Central memory CD8-positive, alpha-beta T cell (primary cell): ENCODE results near the gene MRRF.

Experiments used
- ATAC-seq: fragments of 150-1000 bp; cut with Tn5 transposase; replicated peaks from 2 replicates; pipeline ENCODE4 v1.10.0; 2022; ENCODE audit warnings: mild to moderate bottlenecking, moderate FRiP score, moderate number of reproducible peaks; ENCODE audit not compliant: poor library complexity, severe bottlenecking; ENCODE audit errors: extremely low read depth
- DNase-seq, 2 donors: peaks; one replicate each; pipeline ENCODE4 v3.0.0; 2021; ENCODE audit warnings: low spot score in 2 of 2
- H3K27ac Mint-ChIP-seq: one replicate; pipeline ENCODE4 v1.8.0; 2022; ENCODE audit warnings: low read depth, mild to moderate bottlenecking, moderate library complexity, mixed read lengths
- H3K27me3 Mint-ChIP-seq: one replicate; pipeline ENCODE4 v1.8.0; 2022; ENCODE audit warnings: mixed read lengths
- H3K36me3 Mint-ChIP-seq: one replicate; pipeline ENCODE4 v1.8.0; 2022; ENCODE audit warnings: mild to moderate bottlenecking, moderate library complexity, mixed read lengths; ENCODE audit not compliant: insufficient read depth
- H3K4me1 Mint-ChIP-seq: one replicate; pipeline ENCODE4 v1.8.0; 2022; ENCODE audit warnings: mixed read lengths
- H3K4me3 Mint-ChIP-seq: one replicate; pipeline ENCODE4 v1.8.0; 2022; ENCODE audit warnings: mild to moderate bottlenecking, moderate library complexity, mixed read lengths
- H3K9me3 Mint-ChIP-seq: one replicate; pipeline ENCODE4 v1.8.0; 2022; ENCODE audit warnings: mixed read lengths

MRRF gene

DNA sequence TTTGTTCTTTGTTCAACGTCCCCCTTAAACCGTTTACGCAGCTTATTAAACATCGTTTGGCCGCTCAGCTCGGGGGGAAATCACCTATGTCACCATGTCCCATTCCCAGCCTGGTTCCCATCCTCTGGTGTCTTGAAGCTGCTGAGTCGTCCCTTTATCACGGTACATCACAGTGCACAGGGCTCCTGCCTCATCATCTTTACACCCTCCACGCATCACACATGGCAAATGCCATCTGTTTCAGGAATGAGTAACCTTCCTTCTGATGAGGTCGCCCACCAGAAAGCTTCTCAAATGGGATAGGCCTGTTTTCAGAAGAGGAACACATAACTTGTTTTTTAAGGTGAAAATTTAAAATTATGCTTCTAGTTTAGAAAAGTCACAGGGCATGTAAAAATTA lies 28.0 kb upstream of the MRRF start:
- ATAC-seq (no peak), DNase-seq (no peak)
- Mint-ChIP-seq H3K27me3 (no peaks in the 10 kb centered on the region), H3K9me3 (no peaks in the 10 kb centered on the region), H3K4me1 (no peaks in the 10 kb centered on the region), H3K27ac (no peak overlapping the region), H3K4me3 (no peak overlapping the region), H3K36me3 (peaks cover 14% of the 10 kb centered on the region)

DNA sequence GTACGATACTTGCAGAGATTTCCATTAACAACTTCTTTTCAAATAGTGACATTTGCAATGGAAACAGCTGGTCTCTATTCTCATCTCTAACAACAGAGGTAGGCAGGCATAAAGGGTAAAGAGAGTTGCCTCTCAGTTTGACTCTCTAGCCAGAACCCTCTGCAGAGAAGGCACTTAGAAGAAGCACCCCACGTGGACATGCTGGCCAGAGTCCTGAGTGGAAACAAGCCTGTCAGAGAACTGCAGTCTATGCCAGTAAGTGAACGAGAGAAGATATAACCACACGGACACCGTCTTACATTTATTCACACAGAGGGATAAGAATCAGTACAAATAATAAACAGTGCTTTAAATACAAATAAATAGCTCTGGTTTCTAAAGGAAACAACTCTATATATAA lies 25.0 kb upstream of the MRRF start:
- Mint-ChIP-seq H3K27me3 (no peaks in the 10 kb centered on the region), H3K36me3 (peaks cover 34% of the 10 kb centered on the region), H3K4me3 (no peak overlapping the region), H3K9me3 (no peaks in the 10 kb centered on the region), H3K4me1 (no peaks in the 10 kb centered on the region), H3K27ac (no peak overlapping the region)
- no peak for ATAC-seq
- no peak for DNase-seq

DNA sequence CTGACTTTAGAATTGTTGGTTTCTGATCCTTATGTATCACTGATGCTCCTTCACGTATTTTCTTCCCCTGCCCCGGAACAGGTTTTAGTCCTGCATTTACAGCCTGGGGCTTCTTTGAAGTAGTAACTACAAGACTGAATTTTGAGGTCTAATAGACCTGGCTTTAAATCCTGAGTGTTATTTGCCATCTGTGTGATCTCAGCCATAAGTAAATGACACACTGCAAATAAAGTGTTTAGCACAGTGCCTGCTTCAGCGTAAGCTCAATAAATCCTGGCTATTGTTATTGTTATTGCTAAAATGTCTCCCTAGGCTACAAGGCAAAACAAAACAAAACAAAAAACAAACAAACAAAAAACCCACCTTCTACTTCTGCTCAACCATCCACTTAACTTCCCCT lies 20.3 kb upstream of the MRRF start:
- Mint-ChIP-seq H3K36me3 (peaks cover 55% of the 10 kb centered on the region), H3K27ac (no peak overlapping the region), H3K4me3 (no peak overlapping the region), H3K9me3 (no peaks in the 10 kb centered on the region), H3K4me1 (no peaks in the 10 kb centered on the region), H3K27me3 (no peaks in the 10 kb centered on the region)
- no peak for ATAC-seq
- no peak for DNase-seq

DNA sequence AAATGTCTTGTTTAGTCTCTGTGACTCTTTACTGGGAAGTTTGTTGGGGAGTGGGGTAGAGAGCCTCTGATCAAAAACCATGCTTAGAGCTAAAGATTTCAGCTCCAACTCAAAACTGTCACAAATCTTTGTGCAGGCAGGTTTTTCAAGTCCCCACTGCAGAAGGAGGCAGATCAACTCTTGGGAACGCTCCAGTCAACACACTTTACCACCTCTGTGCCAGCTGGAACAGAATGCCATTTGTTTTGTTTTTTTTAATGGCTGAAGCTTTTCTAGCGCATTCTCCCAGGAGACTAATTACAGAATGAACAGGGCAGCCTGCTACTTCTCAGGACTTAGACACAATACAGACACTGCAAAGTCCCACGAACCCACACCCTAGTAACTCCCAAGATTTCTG lies 18.0 kb upstream of the MRRF start:
- ATAC-seq = no peak
- H3K9me3 Mint-ChIP-seq = no peaks in the 10 kb centered on the region

DNA sequence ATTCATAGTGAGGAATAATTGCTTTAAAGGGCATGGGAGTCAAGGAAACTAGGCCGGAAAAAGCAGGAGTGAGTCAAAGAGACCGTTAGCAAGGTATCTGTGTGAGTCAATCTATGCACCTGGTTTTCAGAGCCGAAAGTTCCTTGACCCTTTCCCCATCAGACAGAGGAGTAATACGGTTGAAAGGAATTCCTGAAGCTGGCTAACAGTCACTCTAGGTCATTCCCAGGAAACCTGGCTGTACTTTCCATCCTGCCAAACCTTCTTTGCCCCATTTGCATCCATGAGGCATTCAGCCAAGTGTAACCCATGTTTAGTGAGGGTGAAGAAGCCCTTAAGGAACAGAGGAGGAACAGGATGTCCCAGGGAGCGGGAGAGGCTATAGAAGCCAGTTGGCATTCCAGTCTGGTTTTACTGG lies 16.2 kb upstream of the MRRF start:
- DNase-seq (no peak), ATAC-seq (no peak)
- peaks cover 57% of the 10 kb centered on the region for H3K36me3 Mint-ChIP-seq
- no peaks in the 10 kb centered on the region for H3K9me3 Mint-ChIP-seq
- no peak overlapping the region for H3K27ac Mint-ChIP-seq
- peaks cover 12% of the 10 kb centered on the region for H3K4me1 Mint-ChIP-seq
- no peak overlapping the region for H3K4me3 Mint-ChIP-seq
- H3K27me3 Mint-ChIP-seq = no peaks in the 10 kb centered on the region

More for the DNA sequence above, 18.0 kb upstream of the MRRF start:
- no peaks in the 10 kb centered on the region for H3K4me1 Mint-ChIP-seq
- no peaks in the 10 kb centered on the region for H3K27me3 Mint-ChIP-seq
- no peak for DNase-seq
- H3K36me3 Mint-ChIP-seq = peaks cover 64% of the 10 kb centered on the region
- H3K27ac Mint-ChIP-seq = no peak overlapping the region
- no peak overlapping the region for H3K4me3 Mint-ChIP-seq

DNA sequence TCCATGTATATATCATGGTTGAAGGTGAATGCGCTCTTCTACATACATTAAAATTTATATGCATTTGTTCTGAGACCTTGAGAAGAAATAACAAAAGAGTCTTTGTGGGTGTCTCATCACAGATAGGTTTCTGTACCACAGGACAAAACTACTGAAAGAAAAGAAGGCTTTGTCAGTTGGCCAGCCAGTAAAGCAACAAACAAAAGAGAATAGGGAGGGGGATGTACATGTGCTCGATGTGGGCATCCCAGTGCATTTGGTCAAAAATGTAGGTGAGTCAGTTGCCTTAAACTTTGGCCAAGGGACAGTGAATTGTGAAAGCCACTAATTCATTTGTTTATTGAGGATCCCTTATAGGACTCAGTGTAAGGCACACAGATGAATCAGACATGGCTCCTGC lies 13.3 kb upstream of the MRRF start:
- H3K27me3 Mint-ChIP-seq = no peaks in the 10 kb centered on the region
- H3K36me3 Mint-ChIP-seq = peaks cover 46% of the 10 kb centered on the region
- H3K4me3 Mint-ChIP-seq = no peak overlapping the region
- H3K4me1 Mint-ChIP-seq = peaks cover 22% of the 10 kb centered on the region
- ATAC-seq = no peak
- H3K27ac Mint-ChIP-seq = peak overlapping the region; percentile 54
- no peak for DNase-seq
- H3K9me3 Mint-ChIP-seq = no peaks in the 10 kb centered on the region

DNA sequence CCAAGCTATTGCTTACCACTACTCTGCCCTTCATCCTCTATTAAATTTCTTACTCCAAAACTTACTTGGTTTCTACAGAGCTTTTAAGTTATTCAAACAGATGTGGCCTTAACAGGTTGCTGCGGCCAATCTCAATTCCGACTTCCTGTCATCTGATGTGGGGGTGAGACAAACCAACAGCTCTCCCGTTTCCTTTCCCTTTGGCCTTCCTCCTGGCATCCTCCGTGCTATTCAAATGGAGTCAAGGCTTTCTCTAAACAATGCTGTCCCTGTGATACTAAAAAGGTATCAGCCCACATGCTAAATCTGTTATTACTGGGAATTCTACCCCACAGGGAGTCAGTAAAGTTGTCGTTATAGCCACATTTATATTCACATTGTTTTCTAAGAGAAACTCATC lies 11.9 kb upstream of the MRRF start:
- H3K9me3 Mint-ChIP-seq = no peaks in the 10 kb centered on the region
- H3K36me3 Mint-ChIP-seq = peaks cover 37% of the 10 kb centered on the region
- H3K27me3 Mint-ChIP-seq = no peaks in the 10 kb centered on the region
- DNase-seq (no peak), ATAC-seq (no peak)
- peaks cover 28% of the 10 kb centered on the region for H3K4me1 Mint-ChIP-seq
- no peak overlapping the region for H3K27ac Mint-ChIP-seq
- no peak overlapping the region for H3K4me3 Mint-ChIP-seq

DNA sequence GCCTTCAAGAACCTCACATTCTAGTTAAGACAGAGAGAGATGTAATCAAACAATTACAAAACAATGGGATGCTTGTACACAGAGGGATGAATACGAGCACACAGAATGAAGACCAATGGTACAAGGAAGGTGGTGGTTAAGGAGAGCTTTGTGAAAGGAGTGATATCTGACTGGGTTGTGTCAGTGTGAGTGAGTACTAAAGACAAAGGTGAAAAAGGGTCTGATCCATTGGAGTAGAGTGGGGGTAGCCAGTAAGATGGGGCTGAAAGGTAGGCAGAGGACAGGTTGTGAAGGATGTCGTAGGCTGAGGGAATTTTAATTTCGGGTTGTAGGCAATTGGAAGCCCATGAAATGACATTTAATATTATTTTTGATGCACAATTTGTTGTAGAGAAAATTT lies 9.9 kb upstream of the MRRF start:
- H3K4me1 Mint-ChIP-seq = peaks cover 29% of the 10 kb centered on the region
- no peaks in the 10 kb centered on the region for H3K9me3 Mint-ChIP-seq
- no peak for DNase-seq
- peaks cover 41% of the 10 kb centered on the region for H3K36me3 Mint-ChIP-seq
- H3K4me3 Mint-ChIP-seq = no peak overlapping the region
- no peaks in the 10 kb centered on the region for H3K27me3 Mint-ChIP-seq
- no peak for ATAC-seq
- no peak overlapping the region for H3K27ac Mint-ChIP-seq

DNA sequence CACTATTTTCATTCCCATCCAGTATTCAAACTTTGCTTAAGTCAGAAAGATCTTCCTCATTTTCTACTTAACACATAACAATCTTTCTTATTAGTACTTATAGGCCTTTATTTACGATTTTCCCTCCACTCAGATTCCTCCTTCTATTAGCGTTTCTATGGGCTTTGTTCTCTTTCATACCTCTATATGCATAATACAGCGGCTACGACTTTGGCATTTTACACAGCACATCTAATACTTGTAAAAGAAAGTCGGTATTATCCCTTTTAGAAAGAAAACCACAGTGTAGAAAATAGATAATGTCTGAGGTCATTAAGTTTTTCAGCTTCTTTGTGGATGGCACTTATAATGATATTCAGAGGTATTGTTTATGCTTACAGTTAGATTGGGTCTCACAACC lies 8.5 kb upstream of the MRRF start:
- peaks cover 44% of the 10 kb centered on the region for H3K36me3 Mint-ChIP-seq

DNA sequence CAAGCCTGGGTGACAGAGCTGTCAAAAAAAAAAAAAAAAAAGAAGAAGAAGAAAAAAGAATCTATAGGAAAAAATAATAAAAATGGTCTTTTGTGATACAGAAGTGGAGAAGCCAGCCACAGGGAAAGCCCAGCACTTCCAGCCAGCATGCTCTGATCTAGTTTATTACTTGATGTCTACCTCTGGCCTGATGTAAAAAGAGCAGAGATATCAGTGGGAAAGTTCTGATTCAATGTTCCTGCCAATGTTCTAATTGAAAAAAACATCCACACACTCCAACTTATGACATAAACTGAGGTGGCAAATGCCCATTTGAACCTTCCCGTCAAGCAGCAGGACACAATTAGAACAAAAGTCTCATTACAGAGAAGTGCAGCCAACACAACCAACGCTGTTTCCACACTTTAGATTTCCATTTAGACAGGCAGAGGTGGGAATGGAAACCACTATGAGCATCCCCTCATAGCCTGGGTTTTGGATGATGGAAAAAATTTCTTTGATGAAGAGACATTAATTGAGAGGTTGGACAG lies 5.7 kb upstream of the MRRF start:
- ATAC-seq = no peak
- Mint-ChIP-seq H3K4me1 (peaks cover 52% of the 10 kb centered on the region), H3K9me3 (no peaks in the 10 kb centered on the region), H3K27me3 (no peaks in the 10 kb centered on the region), H3K36me3 (peaks cover 34% of the 10 kb centered on the region), H3K27ac (no peak overlapping the region), H3K4me3 (no peak overlapping the region)
- DNase-seq = no peak

More for the DNA sequence above, 8.5 kb upstream of the MRRF start:
- Mint-ChIP-seq H3K9me3 (no peaks in the 10 kb centered on the region), H3K27ac (no peak overlapping the region), H3K27me3 (no peaks in the 10 kb centered on the region), H3K4me1 (peaks cover 37% of the 10 kb centered on the region), H3K4me3 (no peak overlapping the region)
- ATAC-seq = no peak
- no peak for DNase-seq

DNA sequence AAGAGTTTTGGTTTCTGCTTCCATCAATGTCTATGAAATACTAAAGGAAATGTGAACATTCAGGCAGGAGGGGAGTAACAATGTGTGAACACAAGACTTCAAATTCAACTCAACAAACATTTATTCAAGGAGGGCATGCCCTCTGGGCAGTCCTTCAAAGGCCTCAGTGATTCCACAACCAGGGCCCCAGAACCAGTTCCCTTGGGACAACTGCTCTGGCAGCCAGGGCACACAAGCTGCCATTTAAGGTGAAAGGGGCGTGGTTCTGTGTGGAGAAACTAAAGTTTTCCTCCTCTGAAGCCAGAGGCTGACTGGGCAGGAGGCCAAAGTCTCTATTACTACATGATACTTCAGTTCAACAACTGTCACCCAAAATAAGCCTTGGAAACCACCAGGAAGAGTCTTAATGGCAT lies 3.2 kb upstream of the MRRF start:
- H3K4me3 Mint-ChIP-seq = no peak overlapping the region
- DNase-seq (no peak), ATAC-seq (no peak)
- H3K27me3 Mint-ChIP-seq = no peaks in the 10 kb centered on the region
- H3K27ac Mint-ChIP-seq = no peak overlapping the region
- no peaks in the 10 kb centered on the region for H3K9me3 Mint-ChIP-seq
- H3K4me1 Mint-ChIP-seq = peaks cover 65% of the 10 kb centered on the region
- H3K36me3 Mint-ChIP-seq = peaks cover 44% of the 10 kb centered on the region

DNA sequence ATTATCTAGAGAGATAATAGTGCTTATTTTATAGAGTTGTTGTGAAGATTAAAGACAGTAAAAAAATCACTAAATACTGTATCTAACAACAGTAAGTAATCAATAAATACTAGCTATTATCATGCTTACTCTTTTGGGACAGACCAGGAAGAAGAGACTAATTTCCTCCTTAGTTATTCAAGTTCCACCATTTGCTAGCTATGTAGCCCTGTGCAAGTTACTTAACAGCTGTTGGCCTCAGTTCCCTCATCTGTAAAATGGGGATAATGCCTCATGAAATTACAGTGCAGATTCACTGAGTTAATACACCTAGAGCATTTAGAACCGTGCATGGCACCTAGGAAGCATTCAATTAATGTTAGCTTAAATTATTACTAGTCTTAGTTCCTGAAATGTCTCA lies 2.6 kb upstream of the MRRF start:
- H3K4me3 Mint-ChIP-seq = peak overlapping the region; percentile 33
- peak overlapping the region; percentile 55 for H3K27ac Mint-ChIP-seq
- ATAC-seq (no peak), DNase-seq (no peak)
- no peaks in the 10 kb centered on the region for H3K27me3 Mint-ChIP-seq
- H3K36me3 Mint-ChIP-seq = peaks cover 44% of the 10 kb centered on the region
- H3K9me3 Mint-ChIP-seq = no peaks in the 10 kb centered on the region
- H3K4me1 Mint-ChIP-seq = peaks cover 65% of the 10 kb centered on the region

DNA sequence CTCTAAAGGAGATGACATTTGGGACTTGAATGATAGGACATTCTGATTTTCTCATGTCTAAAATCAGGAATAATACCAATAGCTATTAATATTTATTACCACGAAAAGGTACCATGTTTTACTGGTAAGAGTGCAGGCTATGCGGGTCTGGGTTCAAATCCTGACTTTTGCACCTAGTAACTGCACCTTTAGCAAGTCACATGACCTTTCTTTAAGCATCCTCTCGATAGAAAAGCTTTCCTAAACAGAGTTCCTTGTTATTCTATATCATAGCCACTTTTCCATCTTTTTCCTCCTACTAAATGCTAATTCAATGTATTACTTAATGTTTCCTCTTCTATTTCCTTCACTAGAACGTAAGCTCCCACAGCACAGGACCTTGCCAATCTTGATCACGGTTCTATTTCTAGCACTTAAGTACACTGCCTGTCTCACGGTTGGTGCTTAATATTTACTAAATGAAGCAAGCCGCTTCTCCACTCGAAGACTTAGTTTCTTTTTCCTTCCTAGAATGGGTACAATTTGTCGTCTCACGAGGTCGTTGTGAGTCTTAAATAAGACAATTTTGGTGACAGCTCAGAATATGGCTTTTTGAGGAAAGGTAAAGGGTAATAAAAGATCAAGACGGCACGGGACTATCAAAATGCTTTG lies 858 bp upstream of the MRRF start:
- H3K4me1 Mint-ChIP-seq = peaks cover 58% of the 10 kb centered on the region
- no peaks in the 10 kb centered on the region for H3K9me3 Mint-ChIP-seq
- peak overlapping the region; percentile 99 for H3K27ac Mint-ChIP-seq
- H3K4me3 Mint-ChIP-seq = peak overlapping the region; percentile 92
- H3K36me3 Mint-ChIP-seq = peaks cover 38% of the 10 kb centered on the region
- no peak for DNase-seq
- peak; percentile 16 for ATAC-seq
- H3K27me3 Mint-ChIP-seq = no peaks in the 10 kb centered on the region
